AG08396 (cell line): ENCODE results near the gene PLB1.

Experiments used
- DNase-seq: peaks from one replicate; pipeline ENCODE4 v3.0.0; 2012; ENCODE audit warnings: low spot score, mixed read lengths

Gene PLB1

DNA sequence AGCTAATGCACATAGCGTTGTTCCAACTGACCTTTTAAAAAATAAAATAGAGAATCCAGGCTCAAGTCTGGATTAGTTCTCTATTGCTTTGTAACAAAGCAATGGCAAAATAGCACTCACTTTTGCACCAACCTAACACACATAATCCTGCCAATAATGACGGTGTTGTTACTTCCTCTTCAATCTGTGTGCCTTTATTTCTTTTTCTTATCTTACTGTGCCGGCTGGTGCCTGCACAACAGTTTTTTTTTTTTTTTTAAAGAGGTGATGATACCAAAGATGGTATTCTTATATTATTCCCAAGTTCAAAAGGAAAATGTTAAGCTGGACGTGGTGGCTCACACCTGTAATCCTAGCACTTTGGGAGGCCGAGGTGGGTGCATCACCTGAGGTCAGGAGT lies 3.4 kb downstream of the PLB1 start:
- no peak for DNase-seq

DNA sequence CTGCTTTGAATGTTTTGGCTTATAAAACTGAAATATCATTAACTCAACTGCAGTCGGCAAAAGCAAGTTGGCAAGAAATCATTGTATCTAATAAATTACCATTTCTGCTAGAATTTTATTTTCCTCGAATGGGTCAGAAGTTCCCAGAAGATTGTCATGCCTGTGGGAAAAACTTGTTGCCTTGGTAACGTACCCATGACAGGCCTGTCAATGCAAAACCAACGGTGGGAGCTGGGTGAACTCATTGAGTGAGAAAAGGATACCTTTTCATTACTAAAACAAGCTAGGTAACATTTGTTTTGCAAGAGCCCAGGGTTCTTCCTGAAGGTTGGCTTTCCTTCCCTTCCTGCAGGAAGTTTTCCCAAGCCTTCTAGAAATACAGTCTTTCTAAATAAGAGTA lies 9.5 kb downstream of the PLB1 start:
- DNase-seq = no peak

DNA sequence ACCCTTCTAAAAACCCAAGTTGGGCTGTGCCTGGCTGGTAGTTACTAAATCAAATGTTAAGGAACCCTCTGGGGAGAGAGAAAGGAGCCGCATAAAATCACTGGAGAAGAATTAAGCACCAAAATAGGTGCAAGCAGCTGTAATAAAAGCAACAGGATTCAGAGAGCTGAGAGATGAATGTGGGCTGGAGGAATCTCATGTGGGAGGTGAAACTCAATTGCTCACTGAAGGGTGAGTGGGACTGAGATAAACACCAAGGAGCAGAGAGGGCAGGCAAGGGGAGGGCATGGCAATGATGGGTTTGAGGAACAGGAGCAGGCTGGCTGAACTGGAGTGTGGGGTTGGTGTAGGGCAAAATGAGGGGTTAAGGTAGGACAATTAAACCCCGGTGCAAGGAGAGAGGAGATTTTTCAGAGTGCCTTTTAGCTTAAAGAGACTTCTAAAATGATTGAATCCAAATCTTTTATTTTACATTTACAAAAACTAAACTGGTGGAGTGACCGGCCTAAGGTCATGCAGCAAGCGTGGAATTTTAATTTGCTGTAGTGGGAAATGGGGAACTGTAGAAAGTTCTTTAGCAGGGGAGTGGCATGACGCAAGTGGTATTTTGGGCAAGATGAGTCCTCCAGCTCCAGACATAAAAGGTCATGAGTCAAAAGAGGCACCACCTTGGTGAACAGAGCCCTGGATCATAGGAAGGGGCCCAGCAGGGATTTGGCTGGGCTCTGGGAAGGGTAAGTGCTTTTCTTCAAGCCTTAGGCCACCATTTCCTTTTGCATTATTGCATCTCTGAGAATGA lies 10.5 kb downstream of the PLB1 start:
- no peak for DNase-seq

DNA sequence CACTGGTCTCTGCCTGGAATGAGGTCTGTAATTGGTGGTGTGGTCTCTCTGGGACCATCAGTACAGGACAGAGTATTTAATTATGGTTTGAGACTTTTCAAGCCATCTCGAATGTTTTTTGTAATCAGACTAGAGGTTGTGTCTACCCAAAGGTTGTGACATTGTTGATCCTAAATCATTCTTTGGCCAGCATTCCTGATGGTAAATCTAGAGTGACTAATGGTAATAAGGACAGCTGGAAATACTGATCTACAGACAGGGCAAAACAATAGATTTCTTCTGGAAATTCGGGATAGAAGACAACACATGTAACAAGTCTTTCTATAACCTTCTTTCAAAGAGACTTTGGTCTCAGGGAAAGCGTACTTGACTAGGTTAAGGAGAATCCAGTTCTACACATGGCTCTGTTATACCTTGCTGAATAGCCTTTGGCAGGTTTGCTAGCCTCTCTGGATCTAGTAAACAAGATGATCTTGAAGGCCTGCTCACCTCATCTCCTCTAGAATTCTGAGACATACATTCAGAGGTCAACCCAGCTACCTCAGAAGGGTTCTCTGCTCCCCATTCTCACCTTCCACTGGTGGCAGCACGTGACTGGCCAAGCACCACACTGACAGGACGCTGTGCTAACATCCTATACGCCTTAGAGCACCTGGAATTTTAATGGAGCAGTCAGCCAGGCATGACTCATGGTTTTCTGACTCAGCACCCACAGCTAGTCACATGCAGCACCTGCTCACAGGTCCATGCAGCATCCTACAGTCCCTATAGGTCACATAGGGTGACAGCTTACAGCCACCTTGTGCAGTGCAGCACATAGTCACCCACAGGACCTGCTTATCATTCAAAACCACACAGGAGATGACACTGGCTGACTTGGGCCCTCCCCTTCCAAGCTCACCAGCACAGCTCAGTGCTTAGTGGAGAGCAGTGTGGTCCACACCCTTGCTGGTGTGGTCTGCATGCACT lies 12.2 kb downstream of the PLB1 start:
- no peak for DNase-seq

DNA sequence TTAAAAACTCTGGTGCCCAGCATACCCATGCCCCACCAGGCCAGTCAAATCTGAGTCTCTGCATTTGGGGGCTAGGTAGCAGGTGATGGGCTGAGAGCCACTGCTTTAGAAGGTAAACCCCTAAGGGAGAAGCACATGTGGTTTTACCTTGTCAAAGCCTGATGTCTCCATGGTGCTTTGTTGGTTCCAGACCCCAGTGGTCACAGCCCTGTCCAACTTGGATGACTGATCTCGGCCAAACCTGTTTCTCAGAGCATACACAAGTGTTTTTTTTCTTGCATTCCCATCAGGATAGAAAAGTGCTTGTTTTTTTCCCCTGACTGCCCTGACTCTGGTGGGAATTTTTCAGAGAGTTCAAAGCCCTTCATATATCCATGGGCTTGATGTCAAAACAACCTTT lies 13.5 kb downstream of the PLB1 start:
- DNase-seq = no peak

DNA sequence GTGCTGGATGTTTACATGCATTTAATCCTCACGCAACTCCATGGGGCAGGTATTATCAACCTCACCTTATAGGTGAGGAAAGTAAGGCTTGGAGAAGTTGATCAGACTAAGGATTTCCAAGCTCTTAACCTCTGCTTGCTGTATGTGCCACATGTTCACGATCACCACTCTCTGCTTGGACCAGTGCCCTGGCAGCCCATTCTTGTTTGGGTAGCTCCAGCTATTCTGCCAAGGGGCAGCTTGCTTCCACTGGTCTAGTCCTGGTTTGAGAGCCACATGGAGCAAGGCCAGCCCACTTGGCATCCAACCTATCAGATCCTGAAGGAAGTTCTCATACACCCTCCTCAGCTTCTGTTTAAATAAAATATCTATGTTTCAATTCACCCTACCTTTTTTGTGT lies 14.3 kb downstream of the PLB1 start:
- no peak for DNase-seq

DNA sequence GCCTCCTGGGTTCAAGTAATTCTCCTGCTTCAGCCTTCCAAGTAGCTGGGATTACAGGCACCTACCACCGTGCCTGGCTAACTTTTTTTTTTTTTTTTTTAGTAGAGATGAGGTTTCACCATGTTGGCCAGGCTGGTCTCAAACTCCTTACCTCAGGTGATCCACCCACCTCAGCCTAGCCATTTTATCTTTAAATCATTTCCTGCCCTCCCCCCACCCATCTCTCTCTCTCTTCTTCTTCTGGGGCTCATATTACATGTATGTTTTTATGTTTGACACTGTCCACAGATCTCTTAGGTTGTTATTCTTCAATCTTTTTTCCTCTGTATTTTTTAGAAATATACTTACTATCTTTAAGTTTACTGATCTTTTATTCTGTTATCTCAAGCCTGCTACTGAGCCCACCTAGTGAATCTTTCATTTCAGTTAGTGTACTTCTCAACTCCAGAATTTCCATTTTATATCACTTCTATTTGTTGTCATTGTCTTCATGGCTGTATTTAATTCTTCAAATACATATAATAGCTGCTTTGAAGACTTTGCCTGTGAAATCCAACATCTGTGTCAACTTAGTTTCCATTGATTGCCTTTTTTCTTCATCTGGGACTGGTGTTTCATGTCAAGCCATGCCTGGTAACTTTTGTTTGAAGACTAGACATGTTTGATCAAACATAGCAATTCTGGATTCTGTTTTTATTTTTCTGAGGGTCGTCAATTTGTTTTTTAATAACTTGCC lies 16.2 kb downstream of the PLB1 start:
- no peak for DNase-seq

DNA sequence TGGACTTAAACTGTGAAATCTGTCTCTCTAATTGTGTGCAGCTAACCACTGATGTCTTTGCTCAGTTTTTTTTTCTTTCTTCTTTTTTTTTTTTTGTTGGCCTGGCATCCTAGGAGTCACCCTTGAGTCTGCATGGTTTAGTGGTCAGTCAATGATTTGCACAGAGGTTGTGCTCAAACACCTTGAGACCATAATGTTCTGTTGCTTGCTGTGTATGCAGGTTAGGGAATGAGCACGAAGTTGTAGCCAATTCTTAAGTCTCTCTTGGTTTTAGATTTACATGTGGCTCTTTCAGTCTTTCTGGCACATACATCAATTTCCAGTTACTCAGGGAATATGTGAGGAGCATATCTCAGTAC lies 16.7 kb downstream of the PLB1 start:
- DNase-seq = no peak

DNA sequence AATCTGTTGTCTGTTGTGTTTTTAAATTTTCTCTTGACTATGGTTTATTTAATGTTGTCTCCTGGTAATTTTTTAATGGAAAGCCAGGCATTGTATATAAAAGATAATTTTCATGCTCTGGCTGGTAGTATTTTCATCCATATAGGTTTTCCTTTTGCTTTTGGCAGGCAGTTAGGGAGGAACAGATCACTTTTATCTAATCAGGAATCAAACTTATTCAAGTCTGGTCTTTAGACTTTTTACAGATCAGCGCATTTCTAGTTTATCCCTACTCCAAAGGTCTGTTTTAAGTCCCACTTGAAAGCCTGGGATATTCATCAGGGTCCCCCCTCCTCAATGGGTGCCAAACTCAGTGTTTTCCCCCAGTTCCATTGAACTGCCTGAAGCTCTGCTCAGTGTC lies 17.2 kb downstream of the PLB1 start:
- no peak for DNase-seq

DNA sequence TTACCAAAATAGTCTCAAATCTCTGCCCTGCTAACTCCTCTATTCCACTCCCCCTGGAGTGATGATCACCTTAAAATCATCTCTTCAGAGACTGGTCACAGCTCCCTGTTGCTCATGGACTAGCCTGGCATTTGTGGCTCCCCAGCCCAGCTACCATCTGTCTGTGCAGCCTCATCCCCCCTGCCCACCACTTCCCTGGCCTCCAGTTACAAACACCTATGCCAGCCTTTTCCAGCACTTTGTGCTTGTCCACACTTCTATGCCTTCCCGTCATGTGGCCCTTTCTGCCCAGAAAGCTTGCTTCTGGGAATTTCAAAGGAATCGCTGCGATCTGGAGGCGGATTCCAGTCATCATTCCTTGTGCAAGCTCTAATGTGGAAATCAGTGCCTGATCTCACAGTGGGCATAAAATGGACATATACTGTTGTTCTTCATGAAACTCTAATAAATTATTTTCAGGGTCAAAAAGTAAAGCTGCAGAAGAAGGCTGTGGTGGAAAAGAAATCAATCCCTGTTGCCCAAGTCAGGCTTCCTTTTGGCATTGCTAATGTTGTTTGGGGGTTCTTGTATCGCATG lies 19.4 kb downstream of the PLB1 start:
- DNase-seq = no peak

DNA sequence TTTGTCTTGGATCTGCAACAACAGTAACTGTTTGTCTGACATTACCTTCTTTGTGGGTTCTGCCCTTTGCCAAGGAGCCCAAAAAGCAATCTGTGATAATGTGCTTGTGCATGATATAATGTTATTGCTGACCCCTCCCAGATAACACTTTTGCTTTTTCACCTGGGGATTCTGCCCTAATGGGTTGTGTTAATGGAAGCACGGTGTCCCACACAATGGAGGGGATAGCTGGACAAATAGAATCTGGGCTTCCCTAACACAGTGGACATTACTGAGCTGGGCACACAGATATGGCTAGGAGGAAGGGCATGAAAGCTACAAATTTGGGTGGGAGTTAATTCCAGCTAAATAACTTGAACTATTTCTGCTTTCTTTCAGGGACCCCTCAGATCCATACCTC lies 20.6 kb downstream of the PLB1 start:
- DNase-seq = no peak

DNA sequence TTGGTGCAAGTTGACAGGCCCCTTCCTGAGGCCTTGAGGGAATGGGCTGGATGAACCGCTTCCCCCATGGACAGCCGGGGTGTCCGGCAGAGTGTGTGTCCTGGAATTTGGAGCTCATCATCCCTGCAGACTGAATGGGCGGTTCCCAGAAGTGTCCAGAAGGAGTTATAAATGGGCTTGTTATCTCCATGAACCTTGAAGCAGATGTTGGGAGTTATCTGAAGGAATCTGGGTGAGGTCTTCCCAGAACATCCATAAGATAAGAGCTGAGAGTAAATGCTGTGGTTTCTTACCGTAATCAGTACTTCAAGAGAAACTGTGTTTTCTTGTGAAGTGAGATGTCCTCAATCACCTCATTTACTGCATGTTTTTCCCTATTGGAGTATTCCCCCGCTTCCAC lies 21.1 kb downstream of the PLB1 start:
- no peak for DNase-seq

DNA sequence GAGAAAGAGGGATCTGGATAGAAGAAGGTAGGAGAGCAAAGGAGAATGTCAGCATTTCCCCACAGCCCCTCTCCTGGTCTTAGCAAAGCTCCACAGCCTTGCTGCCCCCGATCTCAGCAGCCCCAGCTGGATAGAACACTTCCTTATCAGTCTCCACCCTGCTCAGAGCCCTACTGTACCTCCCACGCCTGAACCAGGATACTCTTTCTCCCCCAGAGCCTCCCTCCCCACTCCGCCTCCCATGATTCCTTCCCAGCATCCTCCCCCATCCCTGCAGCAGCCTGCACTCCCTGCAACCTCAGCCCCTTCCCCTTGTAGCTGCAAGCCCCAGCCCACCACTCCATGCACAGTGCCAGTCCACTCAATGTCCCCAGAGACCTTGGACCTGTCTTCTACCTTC lies 25.8 kb downstream of the PLB1 start:
- no peak for DNase-seq

DNA sequence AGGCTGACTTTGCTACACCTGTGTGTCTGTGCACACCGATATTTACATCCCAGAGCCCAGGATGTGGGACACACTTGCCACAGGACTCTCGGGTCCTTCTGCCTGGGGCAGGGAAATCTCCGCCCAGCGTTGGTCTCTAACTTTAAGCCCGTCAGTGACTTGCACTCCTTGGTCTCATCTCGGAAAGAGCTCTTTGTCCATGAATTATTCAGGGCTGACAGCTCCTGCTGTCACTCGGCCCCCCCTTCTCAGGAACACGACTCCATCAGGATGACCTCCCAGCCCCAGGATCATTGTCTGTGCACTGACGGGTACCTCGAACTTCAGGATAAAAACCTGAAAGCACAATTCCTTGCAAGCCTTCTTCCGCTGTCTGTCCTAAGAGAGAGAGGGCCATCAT lies 26.6 kb downstream of the PLB1 start:
- no peak for DNase-seq

DNA sequence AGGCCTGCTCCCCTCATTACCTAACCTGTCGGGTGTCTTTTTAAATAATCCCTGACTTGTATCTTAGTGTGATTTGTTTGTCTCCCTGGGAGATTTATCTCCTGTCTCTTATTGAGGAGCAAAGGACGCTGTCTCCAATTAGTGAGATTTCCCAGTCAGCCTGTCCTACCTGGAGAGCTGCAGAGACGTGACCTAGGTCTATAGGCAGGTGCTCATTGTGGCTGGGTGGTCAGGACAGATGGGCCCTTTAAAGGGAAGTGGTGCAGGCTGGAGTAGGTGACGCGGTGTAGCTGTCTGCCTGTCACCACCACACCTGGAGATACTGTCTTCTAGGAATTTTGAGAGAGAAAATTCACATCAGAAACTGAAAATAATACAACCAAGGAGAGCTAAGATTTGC lies 28.0 kb downstream of the PLB1 start:
- DNase-seq = no peak

DNA sequence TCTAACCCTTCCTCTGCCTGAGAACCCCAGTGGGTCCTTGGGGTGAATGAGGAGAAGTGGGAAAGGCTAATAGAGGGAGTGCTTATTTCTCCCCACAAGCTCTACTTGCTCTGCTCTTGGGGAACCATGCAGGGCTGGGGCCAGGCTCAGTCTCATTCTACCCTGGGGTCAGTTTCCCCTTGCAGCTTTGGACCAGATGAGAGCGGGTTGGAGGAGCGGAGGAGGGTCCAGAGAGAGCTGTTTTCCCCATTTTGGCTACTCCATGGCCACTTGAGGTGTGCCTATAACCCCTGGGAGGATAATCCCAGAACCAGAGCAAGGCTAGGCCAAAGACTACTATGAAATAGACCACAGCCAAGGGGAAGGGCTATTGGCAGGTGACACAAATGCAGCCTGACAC lies 29.6 kb downstream of the PLB1 start:
- DNase-seq = no peak

DNA sequence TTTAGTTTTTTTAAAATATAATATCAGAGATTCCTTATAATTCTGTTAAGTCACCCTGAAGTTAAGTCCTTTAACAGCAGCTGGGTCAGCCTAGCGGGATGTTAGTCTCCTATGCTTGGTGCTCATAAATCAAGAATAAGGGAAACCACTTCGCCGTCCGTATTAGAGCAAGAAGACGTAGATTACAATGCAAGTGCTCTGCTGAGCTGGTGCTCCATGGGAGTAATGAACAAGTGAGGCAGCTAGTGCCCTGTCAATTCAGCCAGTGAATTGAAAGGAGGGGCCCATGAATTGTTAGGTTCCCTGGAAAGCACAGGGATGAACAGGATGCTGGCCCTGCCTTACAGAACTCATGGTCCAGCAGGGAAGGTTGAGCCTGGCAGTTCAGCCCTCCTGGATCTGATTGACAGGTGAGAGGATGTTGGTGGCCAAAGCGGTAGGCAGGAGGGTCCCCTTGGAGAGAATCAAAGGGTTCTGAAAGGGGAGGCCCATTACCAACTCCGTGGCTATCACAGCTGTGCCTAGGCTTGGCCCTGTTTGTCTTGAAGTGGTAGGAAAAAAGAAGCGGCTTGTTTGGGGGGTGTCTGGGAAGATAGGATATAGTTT lies 30.8 kb downstream of the PLB1 start:
- no peak for DNase-seq

DNA sequence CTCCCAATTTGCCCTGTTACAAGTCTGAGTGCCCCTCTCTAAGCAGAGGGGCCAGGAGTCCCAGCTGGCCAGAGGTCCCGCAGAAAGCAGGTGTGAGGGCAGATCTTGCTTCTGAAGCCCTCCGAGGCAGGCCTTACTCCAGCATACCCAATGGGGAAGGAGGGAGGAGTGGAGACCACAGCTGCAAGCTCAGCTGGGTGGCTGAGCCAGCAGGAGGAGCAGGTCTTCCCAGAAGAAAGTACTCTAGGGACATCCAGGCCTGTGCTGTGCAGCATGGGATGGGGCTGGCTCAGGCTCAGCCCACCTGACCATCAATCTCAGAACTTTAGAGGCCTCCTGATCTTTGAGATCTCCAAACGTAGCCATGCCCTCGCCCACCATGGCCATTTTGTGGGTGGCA lies 31.3 kb downstream of the PLB1 start:
- DNase-seq = no peak

DNA sequence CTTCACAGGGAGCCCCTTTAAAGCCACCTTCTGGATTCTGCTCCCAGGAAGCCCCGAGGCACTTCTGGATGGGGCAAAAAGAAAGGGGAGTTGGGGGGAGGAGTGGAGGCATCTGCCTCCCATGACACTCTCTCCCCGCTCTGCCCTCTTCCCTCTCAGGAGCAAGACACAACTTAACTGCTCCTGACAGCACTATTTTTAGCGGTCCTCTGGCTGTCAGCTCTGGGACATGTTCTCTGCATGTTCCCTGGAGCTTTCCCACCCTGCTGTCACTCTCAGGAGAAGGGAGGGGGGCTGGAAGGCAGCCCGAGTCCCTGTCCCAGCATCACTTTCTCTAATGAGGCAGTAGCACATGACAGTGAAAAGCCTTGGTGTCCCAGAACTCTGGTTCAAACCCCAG lies 32.3 kb downstream of the PLB1 start:
- no peak for DNase-seq

DNA sequence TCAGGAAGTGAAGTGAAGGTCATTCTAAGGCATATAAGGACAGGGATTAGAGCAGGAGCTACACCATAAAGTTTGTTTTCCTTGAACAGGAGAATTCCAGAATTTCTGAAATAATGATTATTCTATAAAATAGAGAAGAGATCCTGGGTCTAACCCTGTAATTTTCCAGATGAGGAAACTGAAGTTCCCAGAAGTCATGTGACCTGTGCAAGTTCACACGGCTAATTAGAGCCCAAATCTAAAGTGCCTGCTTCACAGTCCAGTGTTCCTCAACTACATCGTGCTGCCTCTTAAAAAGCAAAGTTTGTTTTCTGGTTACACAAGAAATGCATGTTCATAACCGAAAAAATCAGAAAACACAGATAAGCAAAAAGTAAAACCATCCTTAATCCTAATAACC lies 34.9 kb downstream of the PLB1 start:
- DNase-seq = no peak

DNA sequence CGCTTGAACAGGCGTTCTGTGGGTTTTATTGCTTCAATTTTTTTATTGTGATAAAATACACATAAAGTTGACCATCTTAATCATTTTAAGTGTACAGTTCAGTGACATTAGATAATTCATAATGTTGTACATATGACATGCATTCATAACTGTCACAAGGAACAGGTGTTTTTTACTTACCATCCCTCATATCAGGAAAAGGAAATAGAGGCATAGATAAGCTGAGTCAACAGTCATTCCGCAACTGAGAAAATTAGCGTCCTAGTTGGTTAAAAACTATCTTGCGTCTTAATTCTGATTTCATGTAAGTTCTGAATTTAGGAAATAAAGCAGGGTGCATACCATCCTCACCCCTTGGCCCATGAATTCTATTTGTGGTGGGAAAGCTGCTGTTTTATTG lies 36.5 kb downstream of the PLB1 start:
- no peak for DNase-seq
